Measurements from ENCODE around the gene CYP4V2. TPM values are rescaled to one million over a fixed set of nuclear protein-coding genes. Genes with fewer than 3 reads are reported as not detected.

The CYP4V2 gene
- total RNA-seq, 5 donors from 2014 or later (not counting 1 experiment from before 2014, with no cell fraction given), result 27.1 to 35.1 (median 30.0) TPM

DNA sequence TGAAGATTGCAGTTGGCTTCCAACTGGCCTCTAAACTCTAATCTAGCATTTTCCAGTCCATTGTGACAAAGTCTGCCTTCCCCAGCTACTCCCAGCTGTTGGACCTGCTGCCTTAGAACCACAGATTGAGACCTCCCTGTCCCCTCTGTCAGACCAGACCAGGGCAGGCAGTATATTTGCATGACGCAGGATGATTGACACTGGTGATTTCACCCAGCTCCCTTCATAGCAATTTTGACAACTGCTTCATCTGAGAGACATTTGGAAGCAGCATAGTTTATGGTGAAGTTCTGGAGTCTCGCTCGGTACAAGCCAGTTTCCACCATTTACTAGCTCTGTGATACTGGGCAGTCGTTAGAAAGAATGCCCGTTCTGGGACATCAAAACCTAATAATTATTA lies 2.5 kb downstream of the CYP4V2 start:
- H3K4me3 ChIP-seq (ENCODE audit: control insufficient read depth in 1 of 2, extremely low read depth in 1 of 2, low read length in 1 of 2), result no peak overlapping the region
- H3K36me3 Mint-ChIP-seq, result peaks cover 21% of the 10 kb centered on the region
- DNase-seq (no peak), ATAC-seq (replicated peaks in 1 of 4) (no peak)
- H3K27me3 Mint-ChIP-seq, result no peaks in the 10 kb centered on the region
- peak overlapping the region; percentile 94 to 96 for H3K27ac Mint-ChIP-seq
- H3K4me1 Mint-ChIP-seq, result peaks cover 46 to 58% (median 50%) of the 10 kb centered on the region in 3 donors
- H3K36me3 ChIP-seq (ENCODE audit: control insufficient read depth in 2 of 2, extremely low read depth in 1 of 2, insufficient read depth in 1 of 2, low read length in 1 of 2), result peaks cover 0 to 7% of the 10 kb centered on the region in 2 donors
- ChIA-PET CTCF (interaction anchor here (2.3 to 2.8 kb wide), 2 partner anchors 8 kb away, joined by 7 to 19 read pairs; no protein-coding TSS in a partner anchor), POLR2A (interaction anchor here in 1 of 2 donors (0.6 kb wide), 1 partner anchor 110 kb away, joined by 4 read pairs; no protein-coding TSS in a partner anchor)
- H3K9me3 Mint-ChIP-seq, result no peaks in the 10 kb centered on the region
- peaks cover 6 to 19% of the 10 kb centered on the region in 2 experiments for H3K4me1 ChIP-seq (ENCODE audit: control insufficient read depth in 1 of 2, extremely low read depth in 1 of 2, insufficient read depth in 2 of 2, low read length in 2 of 2)
- H3K9me3 ChIP-seq, result no peaks in the 10 kb centered on the region
- no peak overlapping the region for H3K27ac ChIP-seq (ENCODE audit: low read length)
- H3K27me3 ChIP-seq (replicated peaks in 1 of 2; ENCODE audit: control insufficient read depth in 2 of 2, extremely low read depth in 1 of 2, insufficient read depth in 2 of 2, low read length in 1 of 2), result no peaks in the 10 kb centered on the region
- WGBS (ENCODE audit: insufficient coverage), result no CpG with 5 or more reads among the region's 5 CpGs
- H3K4me3 Mint-ChIP-seq, result peak overlapping the region in 1 of 3 donors; percentile 53

DNA sequence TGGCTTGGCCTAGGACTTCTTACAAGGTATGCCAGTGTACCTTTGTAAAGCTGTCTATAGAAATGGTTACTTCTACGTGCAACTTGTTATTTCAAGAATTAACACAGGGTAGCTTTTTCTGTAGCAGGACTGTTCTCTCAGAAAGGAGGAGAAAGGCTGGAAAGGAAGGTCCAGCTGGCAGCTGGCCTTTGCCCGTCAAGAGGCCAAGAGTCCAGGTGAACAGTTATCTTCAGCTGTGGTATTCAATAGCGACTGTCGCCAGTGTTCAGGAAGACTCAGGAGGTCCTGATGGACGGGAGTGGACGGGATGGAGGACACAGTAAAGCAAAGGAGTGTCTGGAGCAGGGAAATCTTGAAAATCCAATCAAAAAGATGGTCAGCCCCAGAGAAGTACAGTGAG lies 4.7 kb downstream of the CYP4V2 start:
- no peaks in the 10 kb centered on the region for H3K27me3 ChIP-seq (replicated peaks in 1 of 2; ENCODE audit: control insufficient read depth in 2 of 2, extremely low read depth in 1 of 2, insufficient read depth in 2 of 2, low read length in 1 of 2)
- ChIA-PET POLR2A (no interaction called here), CTCF (interaction anchor here in 1 of 2 donors (0.6 kb wide), 1 partner anchor 8 kb away, joined by 6 read pairs; no protein-coding TSS in a partner anchor)
- peaks cover 0 to 6% of the 10 kb centered on the region in 2 experiments for H3K4me1 ChIP-seq (ENCODE audit: control insufficient read depth in 1 of 2, extremely low read depth in 1 of 2, insufficient read depth in 2 of 2, low read length in 2 of 2)
- no peak overlapping the region for H3K4me3 ChIP-seq (ENCODE audit: control insufficient read depth in 1 of 2, extremely low read depth in 1 of 2, low read length in 1 of 2)
- H3K27ac ChIP-seq (ENCODE audit: low read length), result no peak overlapping the region
- ATAC-seq (replicated peaks in 1 of 4), result no peak
- no peak overlapping the region for H3K4me3 Mint-ChIP-seq
- peaks cover 0 to 7% of the 10 kb centered on the region in 2 donors for H3K36me3 ChIP-seq (ENCODE audit: control insufficient read depth in 2 of 2, extremely low read depth in 1 of 2, insufficient read depth in 1 of 2, low read length in 1 of 2)
- WGBS (ENCODE audit: insufficient coverage), result 96% methylated on average over 6 of the region's 6 CpGs
- H3K9me3 ChIP-seq, result no peaks in the 10 kb centered on the region
- peak overlapping the region in 1 of 2 donors; percentile 45 for H3K27ac Mint-ChIP-seq
- peaks cover 29 to 41% (median 39%) of the 10 kb centered on the region in 3 donors for H3K4me1 Mint-ChIP-seq
- no peak for DNase-seq
- no peaks in the 10 kb centered on the region for H3K27me3 Mint-ChIP-seq
- no peaks in the 10 kb centered on the region for H3K9me3 Mint-ChIP-seq
- H3K36me3 Mint-ChIP-seq, result peaks cover 21% of the 10 kb centered on the region

- ChIA-PET CTCF (no interaction called here), POLR2A (no interaction called here)
- Mint-ChIP-seq H3K4me3 (no peak overlapping the region), H3K9me3 (no peaks in the 10 kb centered on the region), H3K4me1 (peaks cover 16 to 29% (median 27%) of the 10 kb centered on the region in 3 donors), H3K27me3 (no peaks in the 10 kb centered on the region), H3K27ac (peak overlapping the region in 1 of 2 donors; percentile 76), H3K36me3 (peaks cover 13% of the 10 kb centered on the region)
- H3K9me3 ChIP-seq, result no peaks in the 10 kb centered on the region
- 100% methylated on average over 3 of the region's 6 CpGs for WGBS (ENCODE audit: insufficient coverage)
- H3K27ac ChIP-seq (ENCODE audit: low read length), result no peak overlapping the region
- DNase-seq (no peak), ATAC-seq (replicated peaks in 1 of 4) (no peak)
- H3K4me3 ChIP-seq (ENCODE audit: control insufficient read depth in 1 of 2, extremely low read depth in 1 of 2, low read length in 1 of 2), result no peak overlapping the region
- H3K27me3 ChIP-seq (replicated peaks in 1 of 2; ENCODE audit: control insufficient read depth in 2 of 2, extremely low read depth in 1 of 2, insufficient read depth in 2 of 2, low read length in 1 of 2), result no peaks in the 10 kb centered on the region
- H3K4me1 ChIP-seq (ENCODE audit: control insufficient read depth in 1 of 2, extremely low read depth in 1 of 2, insufficient read depth in 2 of 2, low read length in 2 of 2), result no peaks in the 10 kb centered on the region
- peaks cover 0 to 7% of the 10 kb centered on the region in 2 donors for H3K36me3 ChIP-seq (ENCODE audit: control insufficient read depth in 2 of 2, extremely low read depth in 1 of 2, insufficient read depth in 1 of 2, low read length in 1 of 2)
These were observed 9.1 kb downstream of the CYP4V2 start for GRCh38 chr4:186200516-186200915.

GRCh38 chr4:186201010-186201409 lies 9.6 kb downstream of the CYP4V2 start:
- 100% methylated on average over 1 of the region's 7 CpGs for WGBS (ENCODE audit: insufficient coverage)
- ChIA-PET CTCF (interaction anchor here (0.8 to 1.8 kb wide), 6 partner anchors 8 to 133 kb away, joined by 3 to 19 read pairs (median 4); partner anchors contain the start of genes CYP4V2 (in 1 of the 2) and TLR3 (in 1 of the 2)), POLR2A (interaction anchor here (0.6 to 1.9 kb wide), 2 partner anchors 9 to 34 kb away, joined by 3 to 11 read pairs; partner anchors contain the start of gene CYP4V2 (in 1 of the 2))
- H3K9me3 Mint-ChIP-seq, result no peaks in the 10 kb centered on the region
- no peak for ATAC-seq (replicated peaks in 1 of 4)
- DNase-seq, result no peak
- no peak overlapping the region for H3K27ac ChIP-seq (ENCODE audit: low read length)
- H3K36me3 ChIP-seq (ENCODE audit: control insufficient read depth in 2 of 2, extremely low read depth in 1 of 2, insufficient read depth in 1 of 2, low read length in 1 of 2), result peaks cover 0 to 7% of the 10 kb centered on the region in 2 donors
- no peak overlapping the region for H3K4me3 ChIP-seq (ENCODE audit: control insufficient read depth in 1 of 2, extremely low read depth in 1 of 2, low read length in 1 of 2)
- no peaks in the 10 kb centered on the region for H3K9me3 ChIP-seq
- H3K4me1 Mint-ChIP-seq, result peaks cover 12 to 29% (median 22%) of the 10 kb centered on the region in 3 donors
- peaks cover 10% of the 10 kb centered on the region for H3K36me3 Mint-ChIP-seq
- no peaks in the 10 kb centered on the region for H3K4me1 ChIP-seq (ENCODE audit: control insufficient read depth in 1 of 2, extremely low read depth in 1 of 2, insufficient read depth in 2 of 2, low read length in 2 of 2)
- no peaks in the 10 kb centered on the region for H3K27me3 Mint-ChIP-seq
- no peaks in the 10 kb centered on the region for H3K27me3 ChIP-seq (replicated peaks in 1 of 2; ENCODE audit: control insufficient read depth in 2 of 2, extremely low read depth in 1 of 2, insufficient read depth in 2 of 2, low read length in 1 of 2)
- no peak overlapping the region for H3K4me3 Mint-ChIP-seq
- no peak overlapping the region for H3K27ac Mint-ChIP-seq

- peak overlapping the region in 1 of 3 donors; percentile 17 for H3K4me3 Mint-ChIP-seq
- H3K27ac ChIP-seq (ENCODE audit: low read length), result peak overlapping the region; percentile 52
These were observed 10.3 kb downstream of the CYP4V2 start for GRCh38 chr4:186201535-186202230.

GRCh38 chr4:186202490-186203140 lies 11.2 kb downstream of the CYP4V2 start:
- Histone ChIP-seq H3K4me3 (ENCODE audit: control insufficient read depth in 1 of 2, extremely low read depth in 1 of 2, low read length in 1 of 2) (no peak overlapping the region), H3K4me1 (ENCODE audit: control insufficient read depth in 1 of 2, extremely low read depth in 1 of 2, insufficient read depth in 2 of 2, low read length in 2 of 2) (no peaks in the 10 kb centered on the region), H3K9me3 (no peaks in the 10 kb centered on the region), H3K27me3 (replicated peaks in 1 of 2; ENCODE audit: control insufficient read depth in 2 of 2, extremely low read depth in 1 of 2, insufficient read depth in 2 of 2, low read length in 1 of 2) (no peaks in the 10 kb centered on the region), H3K36me3 (ENCODE audit: control insufficient read depth in 2 of 2, extremely low read depth in 1 of 2, insufficient read depth in 1 of 2, low read length in 1 of 2) (no peaks in the 10 kb centered on the region), H3K27ac (ENCODE audit: low read length) (peak overlapping the region; percentile 95)
- H3K36me3 Mint-ChIP-seq, result no peaks in the 10 kb centered on the region
- H3K9me3 Mint-ChIP-seq, result no peaks in the 10 kb centered on the region
- no peaks in the 10 kb centered on the region for H3K27me3 Mint-ChIP-seq
- no peak overlapping the region for H3K27ac Mint-ChIP-seq
- H3K4me1 Mint-ChIP-seq, result peaks cover 8 to 32% (median 13%) of the 10 kb centered on the region in 3 donors
- no peak overlapping the region for H3K4me3 Mint-ChIP-seq
- DNase-seq (no peak), ATAC-seq (replicated peaks in 1 of 4) (no peak)
- CTCF ChIA-PET, result interaction anchor here (1.3 to 2.1 kb wide), 5 partner anchors 10 to 134 kb away, joined by 4 to 19 read pairs (median 6); partner anchors contain the start of gene CYP4V2 (in 1 of the 2)
- 89% methylated on average over 7 of the region's 8 CpGs for WGBS (ENCODE audit: insufficient coverage)
- POLR2A ChIA-PET, result interaction anchor here (0.9 to 1.9 kb wide), 4 partner anchors 10 to 14 kb away, joined by 3 to 15 read pairs (median 7); partner anchors contain the start of gene CYP4V2 (in 1 of the 2)

More at GRCh38 chr4:186201535-186202230, 10.3 kb downstream of the CYP4V2 start:
- peaks cover 0 to 5% of the 10 kb centered on the region in 2 donors for H3K36me3 ChIP-seq (ENCODE audit: control insufficient read depth in 2 of 2, extremely low read depth in 1 of 2, insufficient read depth in 1 of 2, low read length in 1 of 2)
- H3K9me3 ChIP-seq, result no peaks in the 10 kb centered on the region
- POLR2A ChIA-PET, result interaction anchor here (0.6 to 1.9 kb wide), 3 partner anchors 9 to 33 kb away, joined by 3 to 11 read pairs (median 3); partner anchors contain the start of gene CYP4V2 (in 1 of the 2)
- H3K27me3 ChIP-seq (replicated peaks in 1 of 2; ENCODE audit: control insufficient read depth in 2 of 2, extremely low read depth in 1 of 2, insufficient read depth in 2 of 2, low read length in 1 of 2), result no peaks in the 10 kb centered on the region
- Mint-ChIP-seq H3K9me3 (no peaks in the 10 kb centered on the region), H3K27me3 (no peaks in the 10 kb centered on the region), H3K4me1 (peaks cover 12 to 32% (median 18%) of the 10 kb centered on the region in 3 donors), H3K36me3 (peaks cover 5% of the 10 kb centered on the region), H3K27ac (peak overlapping the region; percentile 70 to 74)
- DNase-seq, result peak; percentile 9 to 71 (median 47)
- ATAC-seq (replicated peaks in 1 of 4), result peak; percentile 61 to 96 (median 91)
- no peaks in the 10 kb centered on the region for H3K4me1 ChIP-seq (ENCODE audit: control insufficient read depth in 1 of 2, extremely low read depth in 1 of 2, insufficient read depth in 2 of 2, low read length in 2 of 2)
- WGBS (ENCODE audit: insufficient coverage), result 26% methylated on average over 7 of the region's 9 CpGs
- CTCF ChIA-PET, result interaction anchor here (0.8 to 1.8 kb wide), 7 partner anchors 9 to 134 kb away, joined by 3 to 19 read pairs (median 4); partner anchors contain the start of genes CYP4V2 (in 1 of the 2) and TLR3 (in 1 of the 2)
- H3K4me3 ChIP-seq (ENCODE audit: control insufficient read depth in 1 of 2, extremely low read depth in 1 of 2, low read length in 1 of 2), result no peak overlapping the region

Data from T-cell (primary cell).